GM23248 (cell line): ENCODE results near the gene P2RX5.

ENCODE experiments used
- EZH2 ChIP-seq: fragments of 200-600 bp; sonication (generic); IDR thresholded peaks from 2 replicates; pipeline ENCODE4 v1.6.1; 2018; ENCODE audit warnings: antibody characterized with exemption, mild to moderate bottlenecking; ENCODE audit not compliant: insufficient read depth, poor library complexity, severe bottlenecking
- EZH2phosphoT487 ChIP-seq: fragments of 200-600 bp; sonication (generic); IDR thresholded peaks from 2 replicates; pipeline ENCODE4 v1.6.1; 2018; ENCODE audit warnings: antibody characterized with exemption, moderate library complexity, mild to moderate bottlenecking, low read depth; ENCODE audit not compliant: insufficient read depth

- no peak for TF ChIP-seq EZH2phosphoT487
- no peak for TF ChIP-seq EZH2
These were observed 5.8 kb downstream of the P2RX5 start for GRCh38 chr17:3690094-3690715.
